Measurements from ENCODE around the gene ACTL6B. TPM values are rescaled to one million over a fixed set of nuclear protein-coding genes. Genes with fewer than 3 reads are reported as not detected.

ACTL6B gene
- total RNA-seq, 2 donors from 2014 or later, result not detected

DNA sequence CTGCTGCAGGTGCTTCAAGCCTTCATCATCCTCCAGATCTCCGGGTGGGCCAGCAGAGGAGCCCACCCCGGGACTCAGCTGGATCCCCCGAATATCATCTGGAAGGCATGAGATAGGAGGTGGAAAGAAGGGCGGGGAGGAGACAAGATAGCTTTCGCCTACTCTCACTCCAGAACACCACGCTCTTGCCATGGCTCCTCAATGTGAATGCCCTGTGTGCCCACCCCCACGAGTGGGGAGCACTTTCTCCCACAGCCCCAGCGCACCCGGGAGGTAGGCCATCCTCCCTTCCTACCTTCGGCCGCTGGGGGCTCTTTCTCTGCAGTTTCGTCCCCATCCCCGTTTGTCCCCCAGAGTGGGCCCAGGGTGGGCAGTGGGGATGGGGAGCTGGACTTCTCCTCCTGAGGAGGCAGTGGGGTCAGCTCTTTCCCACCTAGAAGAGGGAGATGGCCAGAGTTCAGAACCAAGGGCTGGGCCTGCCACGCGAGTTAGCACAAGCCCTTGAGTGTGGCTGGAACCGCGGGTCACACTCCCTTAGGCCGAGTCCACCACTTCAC, 28.9 kb upstream of the ACTL6B start:
- H3K9me3 ChIP-seq, result no peaks in the 10 kb centered on the region
- TF ChIP-seq, protein P1, sequence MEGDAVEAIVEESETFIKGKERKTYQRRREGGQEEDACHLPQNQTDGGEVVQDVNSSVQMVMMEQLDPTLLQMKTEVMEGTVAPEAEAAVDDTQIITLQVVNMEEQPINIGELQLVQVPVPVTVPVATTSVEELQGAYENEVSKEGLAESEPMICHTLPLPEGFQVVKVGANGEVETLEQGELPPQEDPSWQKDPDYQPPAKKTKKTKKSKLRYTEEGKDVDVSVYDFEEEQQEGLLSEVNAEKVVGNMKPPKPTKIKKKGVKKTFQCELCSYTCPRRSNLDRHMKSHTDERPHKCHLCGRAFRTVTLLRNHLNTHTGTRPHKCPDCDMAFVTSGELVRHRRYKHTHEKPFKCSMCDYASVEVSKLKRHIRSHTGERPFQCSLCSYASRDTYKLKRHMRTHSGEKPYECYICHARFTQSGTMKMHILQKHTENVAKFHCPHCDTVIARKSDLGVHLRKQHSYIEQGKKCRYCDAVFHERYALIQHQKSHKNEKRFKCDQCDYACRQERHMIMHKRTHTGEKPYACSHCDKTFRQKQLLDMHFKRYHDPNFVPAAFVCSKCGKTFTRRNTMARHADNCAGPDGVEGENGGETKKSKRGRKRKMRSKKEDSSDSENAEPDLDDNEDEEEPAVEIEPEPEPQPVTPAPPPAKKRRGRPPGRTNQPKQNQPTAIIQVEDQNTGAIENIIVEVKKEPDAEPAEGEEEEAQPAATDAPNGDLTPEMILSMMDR (IDR thresholded peaks at IDR 0.05), result no peak
- peaks cover 0 to 29% of the 10 kb centered on the region in 2 donors for H3K4me1 ChIP-seq
- H3K36me3 ChIP-seq, result peaks cover 82% of the 10 kb centered on the region
- H3K4me3 ChIP-seq, result no peak overlapping the region
- no peak for DNase-seq (ENCODE audit: low spot score)
- H3K27me3 ChIP-seq, result no peaks in the 10 kb centered on the region
- no peak overlapping the region for H3K27ac ChIP-seq

DNA sequence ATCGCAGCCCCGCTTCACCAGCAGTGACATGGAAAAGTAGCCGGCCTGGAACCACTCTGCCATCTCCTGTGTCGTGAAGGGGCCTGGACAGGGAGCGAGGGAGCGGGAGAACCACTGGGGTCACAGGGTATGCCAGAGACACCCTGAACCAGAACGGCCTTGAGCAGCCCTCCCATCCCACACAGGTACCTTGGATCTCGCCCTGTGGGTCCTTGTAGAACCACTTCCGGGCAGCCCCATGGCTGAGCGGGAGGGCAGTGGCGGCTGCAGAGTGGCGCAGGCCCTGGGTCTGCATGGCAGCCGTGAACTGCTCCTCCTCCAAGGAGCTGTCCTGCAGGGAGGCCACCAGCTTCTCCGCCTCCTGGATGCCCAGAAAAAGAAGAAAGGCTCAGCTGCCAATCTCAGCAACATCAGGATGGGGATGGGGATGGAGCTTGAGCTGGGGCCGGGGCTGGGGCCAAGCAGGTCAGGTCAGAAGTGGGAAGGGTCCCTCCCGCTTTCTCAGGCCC, 28.3 kb upstream of the ACTL6B start:
- TF ChIP-seq, protein P1 (IDR thresholded peaks at IDR 0.05), result no peak
- no peak overlapping the region for H3K4me3 ChIP-seq
- H3K27me3 ChIP-seq, result no peaks in the 10 kb centered on the region
- no peak for DNase-seq (ENCODE audit: low spot score)
- no peak overlapping the region for H3K27ac ChIP-seq
- no peaks in the 10 kb centered on the region for H3K9me3 ChIP-seq
- H3K4me1 ChIP-seq, result peaks cover 0 to 27% of the 10 kb centered on the region in 2 donors
- peaks cover 85% of the 10 kb centered on the region for H3K36me3 ChIP-seq

DNA sequence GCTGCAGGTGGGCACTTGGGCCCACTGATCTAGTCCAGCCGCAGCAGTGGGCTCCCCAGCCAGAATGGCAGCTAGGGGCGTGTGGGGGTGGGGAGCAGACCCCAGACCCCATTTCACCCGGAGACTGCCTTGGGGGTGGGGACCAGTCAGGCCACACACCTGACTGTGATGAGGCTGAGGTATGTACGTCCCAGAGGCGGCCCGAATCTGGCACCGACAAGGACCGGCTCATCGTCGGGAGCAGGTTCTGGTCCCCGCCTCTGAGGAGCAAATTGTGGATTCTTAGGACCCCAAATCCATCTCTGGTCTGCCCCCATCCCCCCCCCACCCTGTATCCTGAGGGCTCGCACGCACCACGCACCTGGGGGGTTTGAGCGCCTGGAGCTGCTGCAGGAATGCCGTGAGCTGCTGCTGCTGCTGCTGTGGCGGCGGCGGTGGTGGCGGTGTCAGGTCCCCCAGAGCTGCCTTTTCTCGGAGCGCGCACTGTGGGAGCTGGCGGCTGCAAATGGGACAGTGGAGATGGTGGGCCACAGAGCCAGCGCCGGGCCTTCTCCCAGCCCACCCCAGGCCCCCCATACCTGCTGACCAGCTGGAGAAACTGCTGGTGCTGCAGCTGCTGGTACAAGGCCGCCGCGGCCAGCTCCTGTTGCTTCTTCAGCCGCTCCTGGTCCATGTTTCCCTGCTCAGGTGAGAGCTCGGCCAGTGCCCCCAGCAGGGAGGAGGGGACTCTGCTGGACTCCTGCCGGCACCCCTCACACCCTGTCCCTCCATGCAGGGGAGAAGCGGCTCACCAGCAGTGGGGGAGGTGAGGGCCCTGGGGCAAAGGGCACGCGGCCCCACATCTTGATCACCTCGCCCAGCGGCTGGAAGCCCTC, 27.6 kb upstream of the ACTL6B start:
- DNase-seq (ENCODE audit: low spot score), result no peak
- TF ChIP-seq, protein P1 (IDR thresholded peaks at IDR 0.05), result no peak
- H3K27me3 ChIP-seq, result no peaks in the 10 kb centered on the region

DNA sequence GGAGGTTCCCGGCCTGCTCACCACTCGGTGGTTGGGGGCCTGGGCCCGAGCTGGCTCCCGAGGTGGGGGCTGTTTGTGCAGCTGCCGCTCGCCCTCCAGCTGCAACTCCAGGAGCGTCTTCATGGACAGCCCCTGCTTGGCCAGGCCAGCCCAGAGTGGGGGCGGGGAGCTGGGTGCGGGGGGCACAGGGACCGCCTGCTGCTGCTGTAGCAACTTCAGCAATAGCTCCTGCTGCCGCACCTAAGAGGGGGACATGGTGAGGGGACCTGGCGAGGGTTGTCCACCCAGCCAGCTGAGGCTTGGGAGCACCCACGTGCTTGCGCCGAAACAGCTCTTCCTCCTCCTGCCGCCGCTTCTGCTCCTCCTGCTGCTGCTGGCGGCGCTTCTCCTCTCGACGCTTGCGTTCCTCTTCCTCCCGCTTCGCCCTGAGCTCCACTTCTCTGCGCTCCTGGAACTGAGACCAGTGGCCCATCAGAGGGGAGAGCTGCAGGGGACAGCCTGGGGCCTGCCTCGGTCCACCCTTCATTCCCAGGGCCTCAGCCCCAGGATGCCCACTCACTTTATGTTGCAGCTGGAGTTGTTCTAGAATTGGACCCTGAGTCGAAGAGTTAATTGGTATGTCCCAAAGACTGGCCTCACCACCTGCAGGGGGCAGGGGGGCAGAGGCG, 26.9 kb upstream of the ACTL6B start:
- no peak overlapping the region for H3K4me3 ChIP-seq
- H3K27ac ChIP-seq, result no peak overlapping the region
- no peaks in the 10 kb centered on the region for H3K27me3 ChIP-seq
- H3K36me3 ChIP-seq, result peaks cover 93% of the 10 kb centered on the region
- TF ChIP-seq, protein P1 (IDR thresholded peaks at IDR 0.05), result no peak
- peaks cover 0 to 26% of the 10 kb centered on the region in 2 donors for H3K4me1 ChIP-seq
- H3K9me3 ChIP-seq, result no peaks in the 10 kb centered on the region
- DNase-seq (ENCODE audit: low spot score), result no peak

More for the DNA sequence above, 27.6 kb upstream of the ACTL6B start:
- peaks cover 92% of the 10 kb centered on the region for H3K36me3 ChIP-seq
- H3K4me1 ChIP-seq, result peaks cover 0 to 26% of the 10 kb centered on the region in 2 donors
- no peak overlapping the region for H3K27ac ChIP-seq
- H3K9me3 ChIP-seq, result no peaks in the 10 kb centered on the region
- H3K4me3 ChIP-seq, result no peak overlapping the region

DNA sequence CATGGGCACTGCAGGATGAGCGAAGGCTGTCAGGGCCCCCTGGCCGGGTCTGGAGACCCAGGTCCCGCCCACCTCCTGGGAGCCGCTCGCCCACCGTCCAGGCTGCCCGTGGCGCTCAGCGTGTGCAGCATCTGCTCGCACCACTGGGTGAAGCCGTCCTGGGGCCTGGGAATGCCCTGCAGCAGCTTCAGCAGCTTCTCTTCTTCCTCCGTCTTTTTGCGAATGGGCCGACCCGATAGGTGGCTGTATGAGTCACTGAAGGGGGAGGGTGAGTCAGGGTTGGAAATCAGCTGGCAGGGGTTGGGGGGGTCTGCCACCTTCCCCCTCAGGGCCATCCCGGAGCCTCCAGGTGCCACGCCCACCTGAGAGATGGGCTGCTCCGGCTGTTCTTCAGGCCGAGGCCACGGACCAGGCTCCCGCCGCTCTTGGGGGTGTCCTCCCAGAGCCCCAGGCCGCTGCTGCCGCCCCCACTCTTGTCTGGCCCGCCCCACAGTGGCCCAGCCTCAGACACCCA, 26.0 kb upstream of the ACTL6B start:
- Histone ChIP-seq H3K27ac (no peak overlapping the region), H3K4me3 (no peak overlapping the region), H3K4me1 (peaks cover 0 to 26% of the 10 kb centered on the region in 2 donors), H3K36me3 (peaks cover 93% of the 10 kb centered on the region), H3K27me3 (no peaks in the 10 kb centered on the region), H3K9me3 (no peaks in the 10 kb centered on the region)
- no peak for DNase-seq (ENCODE audit: low spot score)
- TF ChIP-seq, protein P1 (IDR thresholded peaks at IDR 0.05), result no peak
